Trophoblast cell (in vitro differentiated cells and primary cell): ENCODE results near the gene MT2A.

ENCODE experiments used
- DNase-seq, 2 donors: peaks; one replicate each; pipeline ENCODE4 v3.0.0-alpha.2; 2016
- H2AFZ ChIP-seq: 2 replicates; pipeline ENCODE4 v1.6.1; 2013; ENCODE audit warnings: low read length, moderate library complexity, mild to moderate bottlenecking; ENCODE audit not compliant: insufficient read depth, poor library complexity
- H2AK5ac ChIP-seq: 2 replicates; pipeline ENCODE4 v1.6.1; 2013; ENCODE audit warnings: mild to moderate bottlenecking, low read length
- H2BK120ac ChIP-seq: 2 replicates; pipeline ENCODE4 v1.6.1; 2013; ENCODE audit warnings: low read length, mild to moderate bottlenecking, moderate library complexity; ENCODE audit not compliant: insufficient read depth, poor library complexity
- H2BK12ac ChIP-seq: 2 replicates; pipeline ENCODE4 v1.6.1; 2013; ENCODE audit warnings: mild to moderate bottlenecking, low read length, moderate library complexity
- H2BK5ac ChIP-seq: 2 replicates; pipeline ENCODE4 v1.6.1; 2013; ENCODE audit warnings: low read length, low read depth, moderate library complexity, mild to moderate bottlenecking; ENCODE audit not compliant: poor library complexity
- H3K14ac ChIP-seq: 2 replicates; pipeline ENCODE4 v1.6.1; 2013; ENCODE audit warnings: mild to moderate bottlenecking, low read length
- H3K18ac ChIP-seq: 2 replicates; pipeline ENCODE4 v1.6.1; 2013; ENCODE audit warnings: mild to moderate bottlenecking, low read length
- H3K23ac ChIP-seq: 2 replicates; pipeline ENCODE4 v1.6.1; 2013; ENCODE audit warnings: low read length
- H3K27ac ChIP-seq: 2 replicates; pipeline ENCODE4 v1.5.1; 2013; ENCODE audit warnings: low read depth, mild to moderate bottlenecking, inconsistent platforms, low read length, moderate library complexity
- H3K27me3 ChIP-seq: 2 replicates; pipeline ENCODE4 v1.6.1; 2013; ENCODE audit warnings: inconsistent platforms, mild to moderate bottlenecking, low read length, moderate library complexity; ENCODE audit not compliant: insufficient read depth
- H3K36me3 ChIP-seq, 2 experiments: 1 replicate in 1 of 2; 2 replicates in 1 of 2; pipeline ENCODE4 v1.6.1; 2013; ENCODE audit warnings: low read length in 2 of 2, mild to moderate bottlenecking in 2 of 2, moderate library complexity in 1 of 2; ENCODE audit not compliant: insufficient read depth in 2 of 2, control insufficient read depth in 1 of 2
- H3K4ac ChIP-seq: 2 replicates; pipeline ENCODE4 v1.6.1; 2013; ENCODE audit warnings: low read depth, mild to moderate bottlenecking, low read length, moderate library complexity
- H3K4me1 ChIP-seq, 2 experiments: 1 replicate in 1 of 2; 2 replicates in 1 of 2; pipeline ENCODE4 v1.6.1; 2013; ENCODE audit warnings: low read length in 2 of 2, mild to moderate bottlenecking in 2 of 2, moderate library complexity in 1 of 2; ENCODE audit not compliant: insufficient read depth in 2 of 2, control insufficient read depth in 1 of 2
- H3K4me2 ChIP-seq: 2 replicates; pipeline ENCODE4 v1.6.1; 2013; ENCODE audit warnings: inconsistent platforms, mild to moderate bottlenecking, low read length, moderate library complexity
- H3K4me3 ChIP-seq: 2 replicates; pipeline ENCODE4 v1.5.1; 2013; ENCODE audit warnings: mild to moderate bottlenecking, low read depth, low read length, inconsistent platforms
- H3K79me1 ChIP-seq: one replicate; pipeline ENCODE4 v1.6.1; 2013; ENCODE audit warnings: low read length
- H3K79me2 ChIP-seq: 2 replicates; pipeline ENCODE4 v1.6.1; 2013; ENCODE audit warnings: low read length, mild to moderate bottlenecking; ENCODE audit not compliant: control insufficient read depth, insufficient read depth, poor library complexity
- H3K9ac ChIP-seq: 2 replicates; pipeline ENCODE4 v1.6.1; 2013; ENCODE audit warnings: mild to moderate bottlenecking, low read length
- H3K9me3 ChIP-seq: 2 replicates; pipeline ENCODE4 v1.6.1; 2013; ENCODE audit warnings: low read depth, mild to moderate bottlenecking, control low read depth, inconsistent platforms, low read length; ENCODE audit not compliant: insufficient read depth
- H4K12ac ChIP-seq: 2 replicates; pipeline ENCODE4 v1.6.1; 2013; ENCODE audit warnings: low read depth, mild to moderate bottlenecking, low read length, moderate library complexity
- H4K8ac ChIP-seq: 2 replicates; pipeline ENCODE4 v1.6.1; 2013; ENCODE audit warnings: low read depth, mild to moderate bottlenecking, low read length, moderate library complexity
- H4K91ac ChIP-seq: one replicate; pipeline ENCODE4 v1.6.1; 2013; ENCODE audit warnings: low read depth, mild to moderate bottlenecking, low read length, moderate library complexity
- WGBS: extraction: QIAGEN DNeasy Blood & Tissue Kit; methylation state at CpG from one replicate; pipeline ENCODE4 v1.1.7; 2013; ENCODE audit warnings: missing lambda C conversion rate; ENCODE audit not compliant: insufficient read length, insufficient coverage; ENCODE audit errors: extremely low coverage; 5-methylcytosine and 5-hydroxymethylcytosine counted together

MT2A gene

DNA sequence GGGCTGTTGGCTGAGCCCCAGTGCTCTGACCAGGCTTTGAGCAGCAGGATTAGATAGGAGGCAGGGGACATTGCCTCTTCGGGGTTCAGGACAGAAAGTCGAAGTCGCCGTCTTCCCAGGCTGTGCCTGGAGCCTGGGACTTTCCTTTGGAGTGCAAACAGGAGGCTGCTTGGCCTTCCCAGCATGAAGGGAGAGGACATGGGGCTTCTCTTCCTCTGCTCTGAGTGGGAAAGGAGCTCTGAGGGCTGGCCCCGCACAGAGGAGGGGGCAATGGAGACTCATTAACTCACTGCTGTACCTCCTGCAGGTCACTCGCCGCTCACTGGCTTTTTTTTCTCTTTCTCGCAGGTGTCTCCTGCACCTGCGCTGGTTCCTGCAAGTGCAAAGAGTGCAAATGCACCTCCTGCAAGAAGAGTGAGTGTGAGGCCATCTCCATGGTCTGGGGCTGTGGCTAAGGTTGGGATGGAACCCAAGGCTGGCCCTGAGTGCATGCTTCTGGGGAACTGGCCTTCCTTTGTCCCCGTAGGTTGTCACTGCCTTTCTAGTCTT, 50.0 kb downstream of the MT2A start:
- peaks cover 2% of the 10 kb centered on the region for H3K79me1 ChIP-seq
- H3K14ac ChIP-seq = no peak overlapping the region
- H4K8ac ChIP-seq = no peak overlapping the region
- H3K27ac ChIP-seq = no peak overlapping the region
- H3K36me3 ChIP-seq = no peaks in the 10 kb centered on the region
- no peak overlapping the region for H3K18ac ChIP-seq
- H3K4ac ChIP-seq = no peak overlapping the region
- no peak overlapping the region for H2AFZ ChIP-seq
- peaks cover 29% of the 10 kb centered on the region for H3K27me3 ChIP-seq
- no peak overlapping the region for H2AK5ac ChIP-seq
- H3K4me2 ChIP-seq = peak overlapping the region; percentile 70
- no peak overlapping the region for H3K4me3 ChIP-seq
- H4K12ac ChIP-seq = no peak overlapping the region
- no peak overlapping the region for H2BK12ac ChIP-seq
- H4K91ac ChIP-seq = no peak overlapping the region
- H3K79me2 ChIP-seq = no peaks in the 10 kb centered on the region
- H2BK5ac ChIP-seq = no peak overlapping the region
- no peak overlapping the region for H2BK120ac ChIP-seq
- no peak overlapping the region for H3K9ac ChIP-seq
- H3K23ac ChIP-seq = peak overlapping the region; percentile 55
- DNase-seq = no peak
- H3K4me1 ChIP-seq = peaks cover 8 to 12% of the 10 kb centered on the region in 2 experiments
- H3K9me3 ChIP-seq = peaks cover 2% of the 10 kb centered on the region
- WGBS = no CpG with 5 or more reads among the region's 10 CpGs
